ENCODE data around the gene OVCH2. TPM values are rescaled to one million over a fixed set of nuclear protein-coding genes. Genes with fewer than 3 reads are reported as not detected.
"Not testable (repeated sequence)": the region's sequence is repeated elsewhere in the genome, so short reads cannot be mapped to it uniquely, and the experiment has no call there.

OVCH2 gene
- total and polyA plus RNA-seq, 4 donors = 0.06 to 21.1 (median 2.1) TPM

- Histone ChIP-seq H3K27me3 (ENCODE audit: control insufficient read depth in 3 of 3, insufficient read depth in 3 of 3, low read length in 2 of 3) (no peaks in the 10 kb centered on the region), H3K4me3 (no peak overlapping the region), H3K4me1 (ENCODE audit: control insufficient read depth in 5 of 5, insufficient read depth in 5 of 5, low read length in 5 of 5) (no peaks in the 10 kb centered on the region), H3K27ac (ENCODE audit: low read depth in 1 of 2, low read length in 1 of 2) (no peak overlapping the region), H3K9me3 (ENCODE audit: control insufficient read depth in 4 of 4, insufficient read depth in 3 of 4, low read length in 3 of 4) (no peaks in the 10 kb centered on the region), H3K9ac (ENCODE audit: insufficient read depth in 1 of 2, low read length in 2 of 2) (no peak overlapping the region), H3K36me3 (ENCODE audit: control insufficient read depth in 4 of 4, insufficient read depth in 4 of 4, low read length in 4 of 4) (peaks cover 0 to 7% (median 4%) of the 10 kb centered on the region in 4 donors)
- WGBS, 2 donors = 48 to 50% methylated on average over 20 of the region's 20 CpGs
- peak; percentile 86 for TF ChIP-seq CTCF (IDR thresholded peaks at IDR 0.05; ENCODE audit: control extremely low read depth, extremely low read depth)
- DNase-seq (peak; percentile 71 to 79 (median 76)), ATAC-seq (ENCODE audit: insufficient read depth, low FRiP score) (peak; percentile 98)
Observed at GRCh38 chr11:7665473-7666291, 40.6 kb downstream of the OVCH2 start.

GRCh38 chr11:7664867-7665266, 41.4 kb downstream of the OVCH2 start:
- Histone ChIP-seq H3K27ac (ENCODE audit: low read depth in 1 of 2, low read length in 1 of 2) (no peak overlapping the region), H3K4me1 (ENCODE audit: control insufficient read depth in 5 of 5, insufficient read depth in 5 of 5, low read length in 5 of 5) (no peaks in the 10 kb centered on the region), H3K36me3 (ENCODE audit: control insufficient read depth in 4 of 4, insufficient read depth in 4 of 4, low read length in 4 of 4) (peaks cover 0 to 7% (median 4%) of the 10 kb centered on the region in 4 donors), H3K9ac (ENCODE audit: insufficient read depth in 1 of 2, low read length in 2 of 2) (no peak overlapping the region), H3K4me3 (no peak overlapping the region), H3K9me3 (ENCODE audit: control insufficient read depth in 4 of 4, insufficient read depth in 3 of 4, low read length in 3 of 4) (no peaks in the 10 kb centered on the region), H3K27me3 (ENCODE audit: control insufficient read depth in 3 of 3, insufficient read depth in 3 of 3, low read length in 2 of 3) (no peaks in the 10 kb centered on the region)
- no peak for TF ChIP-seq CTCF (IDR thresholded peaks at IDR 0.05; ENCODE audit: control extremely low read depth, extremely low read depth)
- DNase-seq = no peak
- 82 to 95% methylated on average over 6 of the region's 6 CpGs for WGBS, 2 donors
- ATAC-seq (ENCODE audit: insufficient read depth, low FRiP score) = no peak

- H3K36me3 ChIP-seq (ENCODE audit: control insufficient read depth in 4 of 4, insufficient read depth in 4 of 4, low read length in 4 of 4); H3K9me3 ChIP-seq (ENCODE audit: control insufficient read depth in 4 of 4, insufficient read depth in 3 of 4, low read length in 3 of 4); H3K9ac ChIP-seq (ENCODE audit: insufficient read depth in 1 of 2, low read length in 2 of 2); DNase-seq; H3K27me3 ChIP-seq (ENCODE audit: control insufficient read depth in 3 of 3, insufficient read depth in 3 of 3, low read length in 2 of 3); H3K4me1 ChIP-seq (ENCODE audit: control insufficient read depth in 5 of 5, insufficient read depth in 5 of 5, low read length in 5 of 5); H3K4me3 ChIP-seq; ATAC-seq (ENCODE audit: insufficient read depth, low FRiP score); H3K27ac ChIP-seq (ENCODE audit: low read depth in 1 of 2, low read length in 1 of 2): not testable (repeated sequence)
- 68 to 93% methylated on average over 11 to 13 of the region's 16 CpGs for WGBS, 2 donors
Observed at GRCh38 chr11:7663531-7663930, 42.7 kb downstream of the OVCH2 start.

- Histone ChIP-seq H3K9ac (ENCODE audit: insufficient read depth in 1 of 2, low read length in 2 of 2) (no peak overlapping the region), H3K9me3 (ENCODE audit: control insufficient read depth in 4 of 4, insufficient read depth in 3 of 4, low read length in 3 of 4) (no peaks in the 10 kb centered on the region), H3K27me3 (ENCODE audit: control insufficient read depth in 3 of 3, insufficient read depth in 3 of 3, low read length in 2 of 3) (no peaks in the 10 kb centered on the region), H3K27ac (ENCODE audit: low read depth in 1 of 2, low read length in 1 of 2) (no peak overlapping the region), H3K36me3 (ENCODE audit: control insufficient read depth in 4 of 4, insufficient read depth in 4 of 4, low read length in 4 of 4) (peaks cover 1 to 20% (median 18%) of the 10 kb centered on the region in 4 donors), H3K4me1 (ENCODE audit: control insufficient read depth in 5 of 5, insufficient read depth in 5 of 5, low read length in 5 of 5) (peaks cover 0 to 4% (median 0%) of the 10 kb centered on the region in 5 donors), H3K4me3 (no peak overlapping the region)
- DNase-seq (peak; percentile 56 to 75 (median 57)), ATAC-seq (ENCODE audit: insufficient read depth, low FRiP score) (peak; percentile 61)
- peak; percentile 28 for TF ChIP-seq CTCF (IDR thresholded peaks at IDR 0.05; ENCODE audit: control extremely low read depth, extremely low read depth)
- WGBS, 2 donors = 50 to 67% methylated on average over 15 of the region's 15 CpGs
Observed at GRCh38 chr11:7657306-7658025, 48.8 kb downstream of the OVCH2 start.

All from lung (tissue), 12 donors.